Measurements from ENCODE around the gene EVA1C. TPM values are rescaled to one million over a fixed set of nuclear protein-coding genes. Genes with fewer than 3 reads are reported as not detected.

Gene EVA1C
- total RNA-seq, 3 donors from 2014 or later (not counting 1 experiment from before 2014, with no cell fraction given): 14.7 to 27.8 (median 15.8) TPM

DNA sequence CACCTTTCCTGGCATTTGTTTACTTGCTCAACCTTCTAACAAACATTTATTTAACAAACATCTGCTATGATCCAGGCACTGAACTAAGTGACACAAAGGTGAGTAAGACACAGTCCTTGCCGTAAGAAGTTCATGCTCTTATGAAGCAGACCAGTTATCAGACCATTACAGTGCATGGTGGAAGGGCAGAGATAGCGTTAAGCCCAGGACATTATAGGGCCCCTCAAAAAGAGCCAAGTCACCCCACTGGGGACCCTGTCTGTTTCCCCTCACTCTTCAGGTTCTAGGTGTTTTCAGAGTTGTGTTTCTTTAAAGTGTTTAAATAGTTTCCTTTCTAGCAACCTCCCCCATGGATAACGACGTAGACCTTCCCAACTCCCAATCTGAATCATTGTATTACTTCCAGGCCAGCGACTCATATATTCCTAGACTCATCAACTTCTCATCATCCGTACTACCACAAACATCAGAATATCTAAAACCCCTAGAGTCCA is 133.5 kb downstream of the EVA1C start:
- H3K4me3 Mint-ChIP-seq: no peak overlapping the region
- Histone ChIP-seq H3K9me3 (ENCODE audit: control insufficient read depth, insufficient read depth, low read length) (no peaks in the 10 kb centered on the region), H3K27ac (ENCODE audit: low read length) (no peak overlapping the region), H3K4me3 (ENCODE audit: low read length) (no peak overlapping the region), H3K27me3 (ENCODE audit: control insufficient read depth, insufficient read depth, low read length) (no peaks in the 10 kb centered on the region), H3K4me1 (ENCODE audit: control insufficient read depth, insufficient read depth, low read length) (no peaks in the 10 kb centered on the region), H3K36me3 (ENCODE audit: control insufficient read depth, insufficient read depth, low read length) (no peaks in the 10 kb centered on the region)
- no peaks in the 10 kb centered on the region for H3K27me3 Mint-ChIP-seq (ENCODE audit: low read depth in 2 of 2)
- TF ChIP-seq, protein P1, sequence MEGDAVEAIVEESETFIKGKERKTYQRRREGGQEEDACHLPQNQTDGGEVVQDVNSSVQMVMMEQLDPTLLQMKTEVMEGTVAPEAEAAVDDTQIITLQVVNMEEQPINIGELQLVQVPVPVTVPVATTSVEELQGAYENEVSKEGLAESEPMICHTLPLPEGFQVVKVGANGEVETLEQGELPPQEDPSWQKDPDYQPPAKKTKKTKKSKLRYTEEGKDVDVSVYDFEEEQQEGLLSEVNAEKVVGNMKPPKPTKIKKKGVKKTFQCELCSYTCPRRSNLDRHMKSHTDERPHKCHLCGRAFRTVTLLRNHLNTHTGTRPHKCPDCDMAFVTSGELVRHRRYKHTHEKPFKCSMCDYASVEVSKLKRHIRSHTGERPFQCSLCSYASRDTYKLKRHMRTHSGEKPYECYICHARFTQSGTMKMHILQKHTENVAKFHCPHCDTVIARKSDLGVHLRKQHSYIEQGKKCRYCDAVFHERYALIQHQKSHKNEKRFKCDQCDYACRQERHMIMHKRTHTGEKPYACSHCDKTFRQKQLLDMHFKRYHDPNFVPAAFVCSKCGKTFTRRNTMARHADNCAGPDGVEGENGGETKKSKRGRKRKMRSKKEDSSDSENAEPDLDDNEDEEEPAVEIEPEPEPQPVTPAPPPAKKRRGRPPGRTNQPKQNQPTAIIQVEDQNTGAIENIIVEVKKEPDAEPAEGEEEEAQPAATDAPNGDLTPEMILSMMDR (IDR thresholded peaks at IDR 0.05): no peak
- ATAC-seq (no peak), DNase-seq (no peak)
- H3K27ac Mint-ChIP-seq: no peak overlapping the region
- no peaks in the 10 kb centered on the region for H3K9me3 Mint-ChIP-seq
- no peaks in the 10 kb centered on the region for H3K36me3 Mint-ChIP-seq
- 96% methylated on average over 6 of the region's 6 CpGs for WGBS (ENCODE audit: insufficient coverage)
- intact Hi-C loops (cut with micrococcal nuclease): no loop called here
- peaks cover 19 to 22% of the 10 kb centered on the region in 2 donors for H3K4me1 Mint-ChIP-seq

DNA sequence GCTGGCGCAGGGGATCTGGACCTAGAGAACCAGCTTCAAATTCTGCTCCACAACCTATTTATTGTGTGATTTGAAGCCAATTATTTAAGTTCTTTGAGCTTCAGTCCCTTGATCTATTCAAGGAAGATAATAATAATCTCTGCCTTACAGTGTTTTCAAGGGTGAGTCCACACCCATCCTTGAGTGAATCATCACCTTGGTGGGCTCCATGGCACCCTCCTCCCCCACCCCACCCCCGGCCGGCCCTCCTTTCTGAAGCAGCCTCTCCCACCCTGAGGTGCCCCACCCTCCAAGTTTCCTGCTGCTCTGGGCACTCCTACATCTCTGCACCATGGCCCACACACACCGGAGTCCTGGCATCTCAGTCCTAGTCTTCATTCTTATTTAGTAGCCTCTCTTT is 134.5 kb downstream of the EVA1C start:
- Mint-ChIP-seq H3K4me3 (no peak overlapping the region), H3K27ac (no peak overlapping the region), H3K4me1 (peaks cover 19 to 22% of the 10 kb centered on the region in 2 donors), H3K27me3 (ENCODE audit: low read depth in 2 of 2) (no peaks in the 10 kb centered on the region), H3K36me3 (no peaks in the 10 kb centered on the region), H3K9me3 (no peaks in the 10 kb centered on the region)
- H3K4me3 ChIP-seq (ENCODE audit: low read length): no peak overlapping the region
- H3K4me1 ChIP-seq (ENCODE audit: control insufficient read depth, insufficient read depth, low read length): no peaks in the 10 kb centered on the region
- TF ChIP-seq, protein P1 (IDR thresholded peaks at IDR 0.05): no peak
- H3K9me3 ChIP-seq (ENCODE audit: control insufficient read depth, insufficient read depth, low read length): no peaks in the 10 kb centered on the region
- DNase-seq (no peak), ATAC-seq (no peak)
- 95% methylated on average over 1 of the region's 4 CpGs for WGBS (ENCODE audit: insufficient coverage)
- intact Hi-C loops (cut with micrococcal nuclease): no loop called here
- no peaks in the 10 kb centered on the region for H3K36me3 ChIP-seq (ENCODE audit: control insufficient read depth, insufficient read depth, low read length)
- no peak overlapping the region for H3K27ac ChIP-seq (ENCODE audit: low read length)
- no peaks in the 10 kb centered on the region for H3K27me3 ChIP-seq (ENCODE audit: control insufficient read depth, insufficient read depth, low read length)

- H3K9me3 Mint-ChIP-seq: no peaks in the 10 kb centered on the region
- no peaks in the 10 kb centered on the region for H3K27me3 Mint-ChIP-seq (ENCODE audit: low read depth in 2 of 2)
- no peak overlapping the region for H3K27ac ChIP-seq (ENCODE audit: low read length)
- TF ChIP-seq, protein P1 (IDR thresholded peaks at IDR 0.05): no peak
- intact Hi-C loops (cut with micrococcal nuclease): no loop called here
- H3K4me3 ChIP-seq (ENCODE audit: low read length): no peak overlapping the region
- H3K27ac Mint-ChIP-seq: no peak overlapping the region
- H3K36me3 Mint-ChIP-seq: no peaks in the 10 kb centered on the region
- H3K4me1 Mint-ChIP-seq: peaks cover 10 to 17% of the 10 kb centered on the region in 2 donors
- 74% methylated on average over 8 of the region's 8 CpGs for WGBS (ENCODE audit: insufficient coverage)
- ATAC-seq (no peak), DNase-seq (no peak)
- no peaks in the 10 kb centered on the region for H3K36me3 ChIP-seq (ENCODE audit: control insufficient read depth, insufficient read depth, low read length)
- no peaks in the 10 kb centered on the region for H3K4me1 ChIP-seq (ENCODE audit: control insufficient read depth, insufficient read depth, low read length)
- no peak overlapping the region for H3K4me3 Mint-ChIP-seq
- H3K27me3 ChIP-seq (ENCODE audit: control insufficient read depth, insufficient read depth, low read length): no peaks in the 10 kb centered on the region
- H3K9me3 ChIP-seq (ENCODE audit: control insufficient read depth, insufficient read depth, low read length): no peaks in the 10 kb centered on the region
Measured at GRCh38 chr21:32548978-32549377, 136.5 kb downstream of the EVA1C start.

GRCh38 chr21:32549440-32549839 is 136.9 kb downstream of the EVA1C start:
- Histone ChIP-seq H3K36me3 (ENCODE audit: control insufficient read depth, insufficient read depth, low read length) (no peaks in the 10 kb centered on the region), H3K4me3 (ENCODE audit: low read length) (no peak overlapping the region), H3K9me3 (ENCODE audit: control insufficient read depth, insufficient read depth, low read length) (no peaks in the 10 kb centered on the region), H3K27me3 (ENCODE audit: control insufficient read depth, insufficient read depth, low read length) (no peaks in the 10 kb centered on the region), H3K4me1 (ENCODE audit: control insufficient read depth, insufficient read depth, low read length) (no peaks in the 10 kb centered on the region), H3K27ac (ENCODE audit: low read length) (no peak overlapping the region)
- intact Hi-C loops (cut with micrococcal nuclease): no loop called here
- TF ChIP-seq, protein P1 (IDR thresholded peaks at IDR 0.05): no peak
- no peak overlapping the region for H3K4me3 Mint-ChIP-seq
- ATAC-seq (no peak), DNase-seq (no peak)
- H3K4me1 Mint-ChIP-seq: peaks cover 10 to 13% of the 10 kb centered on the region in 2 donors
- WGBS (ENCODE audit: insufficient coverage): 33% methylated on average over 1 of the region's 1 CpG
- no peaks in the 10 kb centered on the region for H3K27me3 Mint-ChIP-seq (ENCODE audit: low read depth in 2 of 2)
- H3K36me3 Mint-ChIP-seq: no peaks in the 10 kb centered on the region
- H3K27ac Mint-ChIP-seq: no peak overlapping the region
- no peaks in the 10 kb centered on the region for H3K9me3 Mint-ChIP-seq

Measured in natural killer cell (primary cell).